Fibroblast of mammary gland (primary cell): ENCODE data around the gene FLCN.

ENCODE experiments used
- DNase-seq: peaks from one replicate; pipeline ENCODE4 v3.0.0-alpha.2; 2010; ENCODE audit warnings: low read depth
- H3K4me3 ChIP-seq: 2 replicates; pipeline ENCODE4 v1.5.1; 2011; ENCODE audit warnings: low read depth, mild to moderate bottlenecking, low read length, moderate library complexity; ENCODE audit not compliant: control insufficient read depth
- CTCF ChIP-seq: conservative IDR thresholded peaks from 2 replicates; pipeline ENCODE4 v1.5.1; 2011; ENCODE audit warnings: low read depth, low read length, inconsistent platforms; ENCODE audit not compliant: control insufficient read depth, insufficient read depth

Gene FLCN

GRCh38 chr17:17170346-17170985 is 66.5 kb downstream of the FLCN start:
- no peak for DNase-seq
- H3K4me3 ChIP-seq: no peak overlapping the region
- no peak for TF ChIP-seq CTCF

- no peak for TF ChIP-seq CTCF
- DNase-seq: no peak
- H3K4me3 ChIP-seq: no peak overlapping the region
These were observed 67.6 kb downstream of the FLCN start for GRCh38 chr17:17169396-17169795.

GRCh38 chr17:17168401-17168800 is 68.6 kb downstream of the FLCN start:
- TF ChIP-seq CTCF: no peak
- no peak overlapping the region for H3K4me3 ChIP-seq
- DNase-seq: no peak

GRCh38 chr17:17167986-17168385 is 69.0 kb downstream of the FLCN start:
- DNase-seq: no peak
- TF ChIP-seq CTCF: no peak
- no peak overlapping the region for H3K4me3 ChIP-seq

GRCh38 chr17:17167356-17167755 is 69.6 kb downstream of the FLCN start:
- no peak for DNase-seq
- H3K4me3 ChIP-seq: no peak overlapping the region
- no peak for TF ChIP-seq CTCF

GRCh38 chr17:17166446-17166845 is 70.5 kb downstream of the FLCN start:
- no peak for DNase-seq
- no peak overlapping the region for H3K4me3 ChIP-seq
- TF ChIP-seq CTCF: no peak
